Islet of Langerhans (tissue), 1 donor: ENCODE data around the gene RTF2.

Experiments
- FAIRE-seq: peaks from one replicate; lab custom pipeline; 2011; peaks lifted over from hg19 to GRCh38; lab: Jason Lieb, UNC

The RTF2 gene

DNA sequence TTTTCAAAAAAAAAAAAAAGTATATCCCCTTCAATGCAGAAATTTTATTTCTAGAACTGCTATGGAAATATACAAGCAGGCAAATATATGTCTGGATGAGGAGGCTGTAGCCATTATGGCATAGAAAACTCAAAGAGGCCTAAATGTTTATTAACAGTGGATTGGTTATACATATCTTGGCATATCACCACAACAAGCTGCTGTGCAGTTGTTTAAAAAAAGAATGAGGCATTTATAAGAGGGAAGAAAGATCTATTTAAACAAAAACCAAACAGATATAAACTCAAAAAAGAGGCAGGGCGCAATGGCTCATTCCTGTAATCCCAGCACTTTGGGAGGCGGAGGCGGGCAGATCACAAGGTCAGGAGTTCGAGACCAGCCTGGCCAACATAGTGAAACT lies 30.1 kb upstream of the RTF2 start:
- no peak for FAIRE-seq

DNA sequence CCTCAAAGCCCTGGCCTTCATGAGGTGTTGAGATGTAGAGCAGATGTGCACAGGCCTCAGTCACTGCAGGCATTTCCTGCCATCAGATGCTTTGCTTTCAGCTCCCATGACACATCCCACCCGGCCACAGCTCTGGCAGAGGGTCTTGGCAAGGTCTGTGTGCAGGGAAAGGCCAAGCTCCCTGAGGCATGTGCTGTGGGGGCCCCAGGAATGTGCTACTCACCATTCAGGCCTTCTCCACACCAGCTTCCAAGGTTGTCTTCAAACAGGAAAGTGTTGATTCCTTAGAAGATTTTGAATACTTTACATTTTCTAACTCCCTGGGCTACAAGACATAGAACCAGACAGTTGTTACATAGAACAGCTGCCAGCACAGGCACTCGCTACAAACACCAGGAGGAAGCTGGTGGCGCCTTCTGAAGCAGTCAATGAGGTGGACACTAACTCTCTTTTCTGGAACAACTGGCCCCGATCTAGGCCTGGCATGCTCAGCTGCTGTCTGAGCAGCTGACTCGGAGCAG lies 28.6 kb upstream of the RTF2 start:
- FAIRE-seq, result no peak

DNA sequence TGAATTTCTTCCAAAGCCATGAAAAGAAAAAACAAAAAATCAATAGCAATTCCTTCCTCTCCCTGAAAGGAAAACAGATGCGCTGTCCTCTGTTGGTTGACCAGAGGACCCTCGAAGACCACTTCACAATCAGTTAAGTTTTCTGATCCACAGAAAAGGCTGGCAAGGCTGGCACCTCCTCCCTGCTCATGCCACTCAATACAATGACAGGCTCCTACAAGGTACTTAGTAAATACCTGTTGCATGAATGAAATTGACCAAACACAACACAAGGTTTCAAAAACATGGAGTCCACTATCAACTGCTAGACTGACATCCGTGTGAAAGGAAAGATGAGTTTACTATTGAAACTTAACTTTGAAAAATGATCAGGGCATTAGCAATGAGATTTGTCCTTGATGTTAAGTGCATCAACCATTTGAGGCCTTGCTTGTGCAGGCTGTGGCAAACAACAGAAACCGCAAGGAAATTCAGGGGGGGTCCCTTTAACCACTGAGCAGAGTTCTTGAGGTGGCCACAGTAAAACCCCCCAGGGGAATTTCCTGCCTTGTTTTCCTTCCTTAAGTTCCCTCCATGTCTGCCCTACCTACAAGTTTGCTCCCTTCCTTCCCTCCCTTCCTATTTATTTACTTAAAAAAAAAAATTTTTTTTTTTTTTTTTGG lies 27.9 kb upstream of the RTF2 start:
- no peak for FAIRE-seq

DNA sequence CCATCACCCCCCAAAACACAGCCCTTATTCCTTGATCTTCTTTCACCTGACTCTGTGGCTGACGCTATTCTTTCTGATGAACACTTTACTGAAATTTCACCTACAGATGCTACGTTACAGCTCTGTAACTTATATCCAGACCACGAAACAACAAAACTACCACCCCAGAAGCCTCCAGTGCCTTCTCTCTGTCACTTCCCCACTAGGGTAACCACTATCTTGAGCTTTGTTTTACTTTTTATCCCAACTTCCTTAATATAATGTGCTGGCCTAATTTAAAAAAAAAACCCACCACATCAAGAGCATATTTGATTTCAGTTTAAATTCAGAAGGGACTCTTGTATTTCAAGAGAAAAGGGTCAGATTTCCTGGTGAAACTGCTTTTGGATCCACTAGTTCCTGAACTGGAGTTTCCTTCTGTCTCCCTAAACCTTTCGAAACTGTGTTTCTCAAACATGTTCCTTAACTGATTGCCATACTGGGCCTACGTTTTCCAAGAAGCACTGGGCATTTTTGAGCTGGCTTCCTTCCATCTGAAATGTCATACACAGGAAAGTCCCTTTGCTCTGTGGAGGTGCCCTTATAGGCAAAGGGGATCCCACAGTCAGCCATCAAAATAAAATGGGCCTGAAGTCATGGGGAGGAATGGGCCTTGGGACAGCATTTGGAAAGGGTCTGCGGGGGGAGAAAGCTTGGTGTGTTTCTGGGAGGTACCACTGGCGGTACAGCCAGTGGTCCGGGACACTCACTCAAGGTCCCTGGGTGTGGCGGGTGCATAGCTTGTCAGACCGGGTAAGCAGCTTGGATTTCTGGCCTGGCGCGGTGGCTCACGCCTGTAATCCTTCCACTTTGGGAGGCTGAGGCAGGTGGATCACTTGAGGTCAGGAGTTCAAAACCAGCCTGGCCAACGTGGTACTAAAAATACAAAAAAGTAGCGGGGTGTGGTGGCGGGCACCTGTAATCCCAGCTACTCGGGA lies 25.8 kb upstream of the RTF2 start:
- FAIRE-seq, result no peak

DNA sequence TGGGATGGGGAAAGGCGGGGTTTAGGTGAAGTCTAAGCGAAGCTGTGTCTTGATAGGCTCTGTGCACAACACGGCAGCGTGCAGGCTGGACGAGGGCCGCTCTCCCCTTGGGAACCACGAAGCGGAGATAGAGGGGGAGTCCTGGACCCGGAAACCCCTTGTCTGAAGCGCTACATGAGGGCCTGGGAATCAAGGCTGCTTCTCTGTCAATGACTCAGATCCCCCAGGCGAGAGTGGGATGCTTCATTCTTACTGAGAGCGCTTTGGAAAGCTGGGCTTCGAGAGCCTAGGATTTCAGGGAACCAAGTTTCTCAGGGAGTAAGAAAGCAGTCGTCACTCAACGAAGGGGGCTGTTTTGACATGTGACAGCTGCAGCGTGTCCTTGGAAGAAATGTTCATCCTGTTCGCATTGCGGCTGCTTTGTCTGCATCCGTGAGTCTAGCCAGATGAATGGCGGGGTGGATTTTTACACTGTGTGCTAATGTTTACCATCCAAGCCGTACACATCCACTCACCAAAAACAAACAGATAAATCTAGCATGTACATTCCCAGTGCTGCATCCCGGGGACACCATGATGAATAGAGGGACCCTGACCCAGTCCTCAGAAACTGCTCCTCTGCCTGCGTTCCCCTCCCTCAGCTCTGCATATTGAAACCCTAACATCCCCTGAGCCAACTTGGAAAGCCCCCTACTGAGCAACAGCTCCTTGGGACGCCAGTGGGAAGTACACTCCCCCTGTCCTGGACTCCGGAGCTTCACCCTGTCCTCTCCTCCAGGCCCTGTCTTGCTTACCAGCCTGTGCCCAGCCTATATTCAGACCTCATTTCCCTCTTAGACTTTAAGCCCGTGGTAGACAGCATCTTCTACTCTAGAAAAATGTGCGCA lies 24.5 kb upstream of the RTF2 start:
- FAIRE-seq, result no peak

DNA sequence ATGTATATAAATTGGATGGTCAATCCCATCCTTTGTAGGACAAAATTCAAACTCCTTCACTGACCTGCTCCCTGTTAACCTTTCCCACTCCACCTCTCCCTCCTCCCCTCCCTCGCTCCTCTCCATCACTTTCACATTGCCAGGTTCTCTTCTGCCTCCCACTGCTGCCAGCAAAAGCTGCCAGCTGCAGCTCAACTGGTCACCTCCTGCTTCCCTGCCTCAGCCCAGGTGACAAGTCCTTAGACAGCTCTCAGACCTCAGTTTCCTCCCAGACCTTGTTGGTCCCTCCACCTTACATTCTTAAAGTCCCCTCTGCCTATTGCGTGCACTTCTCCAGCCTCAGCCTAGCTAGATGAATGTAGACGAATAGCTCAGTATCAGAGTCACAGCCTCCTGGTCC lies 23.3 kb upstream of the RTF2 start:
- FAIRE-seq, result no peak

DNA sequence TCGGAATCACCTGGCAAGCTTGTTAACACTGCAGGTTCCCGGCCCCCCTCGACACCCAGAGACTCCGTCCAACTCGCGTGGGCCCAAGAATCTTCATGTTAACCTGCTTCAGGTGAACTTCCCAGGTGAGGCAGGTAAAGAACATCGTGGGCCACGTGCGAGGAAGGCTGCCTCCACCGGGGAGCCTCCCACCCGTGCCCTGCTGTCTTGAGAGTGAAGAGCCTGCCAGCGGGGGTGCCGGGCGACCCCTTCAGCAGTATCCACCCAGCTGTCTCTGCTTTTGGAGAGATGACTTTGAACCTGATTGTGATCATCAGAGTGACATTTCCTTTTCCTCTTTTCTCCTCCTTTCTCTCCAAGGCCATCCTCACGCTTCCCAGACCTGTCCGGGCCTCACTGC lies 22.9 kb upstream of the RTF2 start:
- FAIRE-seq, result no peak

DNA sequence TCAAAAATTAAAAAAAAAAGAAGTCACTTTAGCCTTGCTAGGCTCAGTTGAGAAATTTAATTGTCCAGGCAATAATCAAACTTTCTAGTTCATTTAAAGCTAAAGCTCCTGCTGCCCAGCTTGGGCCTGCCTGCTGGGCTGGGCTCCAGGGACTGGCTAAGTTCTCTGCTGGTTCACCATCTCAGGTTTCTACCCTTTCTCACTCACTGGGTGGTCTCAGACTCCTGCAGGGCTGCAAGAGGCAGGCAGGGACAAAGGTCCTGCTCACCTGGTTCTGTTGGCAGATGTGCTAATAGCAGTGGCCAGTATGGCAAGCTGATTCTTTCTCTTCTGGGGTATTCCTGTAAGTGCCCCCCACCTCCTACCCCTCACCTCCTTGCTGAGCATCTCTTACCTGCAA lies 21.2 kb upstream of the RTF2 start:
- FAIRE-seq, result no peak

DNA sequence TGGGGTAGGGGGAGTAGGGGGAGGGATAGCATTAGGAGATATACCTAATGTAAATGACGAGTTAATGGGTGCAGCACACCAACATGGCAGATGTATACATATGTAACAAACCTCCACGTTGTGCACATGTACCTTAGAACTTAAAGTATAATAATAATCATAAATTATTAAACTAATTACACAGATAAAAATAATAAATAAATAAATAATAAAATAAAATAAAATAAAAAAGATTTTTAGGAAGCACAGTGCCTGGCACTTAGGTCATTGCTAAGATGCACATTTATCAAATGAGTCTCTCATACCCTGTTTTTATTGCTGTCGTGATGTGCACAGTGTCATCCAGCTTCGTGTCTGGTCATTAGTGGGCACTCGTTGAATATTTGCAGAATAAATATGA lies 19.0 kb upstream of the RTF2 start:
- no peak for FAIRE-seq

DNA sequence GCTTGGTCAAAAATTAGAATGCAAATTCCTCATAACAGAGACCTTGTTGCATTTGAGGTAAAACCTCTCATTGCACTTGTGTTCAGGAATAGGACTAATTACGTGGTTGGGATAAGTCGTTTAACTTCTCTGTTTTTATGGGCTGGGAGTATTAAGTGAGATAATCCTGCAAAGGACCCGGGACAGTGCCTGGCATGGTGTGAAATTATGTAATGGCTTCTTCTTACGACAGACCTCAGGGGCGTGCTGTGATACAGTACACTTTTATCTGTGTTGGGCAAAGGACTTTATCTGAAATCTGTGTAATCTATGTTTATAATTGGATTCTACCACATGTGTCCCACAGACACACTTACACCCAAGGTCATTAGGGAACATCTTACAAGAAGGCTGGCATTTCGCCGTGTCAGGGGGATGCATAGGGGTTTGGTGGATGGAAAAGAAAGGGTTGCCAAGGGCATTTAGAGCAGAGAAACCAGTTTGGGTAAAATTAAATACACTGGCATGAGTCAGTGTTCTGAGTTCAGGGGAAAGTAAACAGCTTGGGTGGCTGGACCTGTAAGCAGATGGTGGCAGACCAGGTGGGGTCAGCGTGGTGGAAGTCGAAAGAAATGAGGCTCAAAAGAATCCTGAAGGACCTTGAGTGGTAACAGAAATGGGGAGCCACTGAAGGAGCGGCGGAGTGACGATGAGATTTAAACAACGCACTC lies 17.2 kb upstream of the RTF2 start:
- no peak for FAIRE-seq

DNA sequence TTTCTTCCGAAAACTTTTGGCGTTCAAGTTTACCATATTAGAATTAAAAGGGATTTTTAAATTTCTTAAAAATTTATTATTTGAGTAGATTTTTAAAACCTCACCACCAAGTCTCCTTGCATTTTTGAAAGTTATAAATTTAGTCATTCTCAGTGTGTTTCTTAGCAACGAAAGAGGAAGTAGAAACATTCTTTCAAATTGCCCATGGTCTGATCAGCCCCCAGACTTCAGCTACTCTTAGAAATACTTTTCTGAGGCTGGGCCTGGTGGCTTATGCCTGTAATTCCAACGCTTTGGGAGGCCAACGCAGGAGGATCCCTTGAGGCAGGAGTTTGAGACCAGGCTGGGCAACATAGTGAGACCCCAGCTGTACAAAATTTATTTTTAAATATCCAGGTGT lies 15.1 kb upstream of the RTF2 start:
- FAIRE-seq, result no peak

DNA sequence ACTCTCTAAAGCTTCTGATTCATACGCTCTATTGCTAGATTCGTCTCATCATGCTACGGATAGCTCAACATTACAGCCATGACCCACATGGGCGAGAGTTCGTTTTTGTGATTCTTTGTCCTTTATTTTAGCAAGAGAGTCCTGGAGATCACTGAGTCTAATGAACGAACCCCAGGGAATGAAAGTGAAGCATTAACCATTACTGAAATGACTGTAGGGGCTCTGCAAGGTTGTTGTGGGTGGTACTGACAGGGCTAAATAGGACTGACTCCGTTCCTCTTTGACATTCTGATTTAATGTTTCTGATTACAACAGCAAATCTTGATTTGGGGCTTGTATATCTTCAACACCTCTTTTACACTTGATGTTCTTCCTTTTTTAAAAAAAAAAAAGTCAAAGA lies 13.7 kb upstream of the RTF2 start:
- no peak for FAIRE-seq

DNA sequence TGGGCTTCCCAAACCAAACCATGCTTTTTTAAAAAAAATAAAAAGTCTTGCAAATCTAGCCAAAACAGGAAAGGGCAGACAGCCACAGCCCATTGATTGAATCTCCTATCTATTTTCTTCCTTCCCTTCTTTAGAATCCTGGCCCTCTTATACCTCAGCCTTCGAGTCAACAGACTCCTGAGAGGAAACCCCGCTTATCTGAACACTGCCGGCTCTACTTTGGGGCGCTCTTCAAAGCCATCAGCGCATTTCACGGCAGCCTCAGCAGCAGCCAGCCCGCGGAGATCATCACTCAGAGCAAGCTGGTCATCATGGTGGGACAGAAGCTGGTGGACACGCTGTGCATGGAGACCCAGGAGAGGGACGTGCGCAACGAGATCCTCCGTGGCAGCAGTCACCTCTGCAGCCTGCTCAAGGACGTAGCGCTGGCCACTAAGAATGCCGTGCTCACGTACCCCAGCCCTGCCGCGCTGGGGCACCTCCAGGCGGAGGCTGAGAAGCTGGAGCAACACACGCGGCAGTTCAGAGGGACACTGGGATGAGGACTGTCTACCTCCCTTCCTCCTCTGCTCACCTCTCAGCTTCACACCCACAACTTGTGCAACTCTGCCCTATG lies 10.1 kb upstream of the RTF2 start:
- FAIRE-seq, result no peak

DNA sequence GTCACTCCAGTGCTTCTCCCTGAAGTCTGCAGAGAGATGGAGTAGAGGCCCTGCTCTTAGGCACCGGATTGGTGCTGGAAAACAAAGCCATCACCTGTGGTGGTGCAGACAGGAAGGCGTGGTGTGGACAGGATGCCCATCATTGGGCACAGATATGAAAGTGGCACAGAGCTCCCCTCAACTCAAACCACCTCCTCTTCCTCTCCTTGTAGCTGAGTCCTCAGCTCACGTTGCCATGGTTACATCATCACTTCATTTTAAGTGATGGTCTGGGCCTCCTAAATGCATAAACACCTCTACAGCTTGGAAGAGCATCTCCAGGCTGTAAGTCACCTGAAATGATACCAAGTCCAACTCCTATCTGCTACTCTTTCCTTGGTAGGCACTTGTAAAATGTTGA lies 8.0 kb upstream of the RTF2 start:
- FAIRE-seq, result no peak

DNA sequence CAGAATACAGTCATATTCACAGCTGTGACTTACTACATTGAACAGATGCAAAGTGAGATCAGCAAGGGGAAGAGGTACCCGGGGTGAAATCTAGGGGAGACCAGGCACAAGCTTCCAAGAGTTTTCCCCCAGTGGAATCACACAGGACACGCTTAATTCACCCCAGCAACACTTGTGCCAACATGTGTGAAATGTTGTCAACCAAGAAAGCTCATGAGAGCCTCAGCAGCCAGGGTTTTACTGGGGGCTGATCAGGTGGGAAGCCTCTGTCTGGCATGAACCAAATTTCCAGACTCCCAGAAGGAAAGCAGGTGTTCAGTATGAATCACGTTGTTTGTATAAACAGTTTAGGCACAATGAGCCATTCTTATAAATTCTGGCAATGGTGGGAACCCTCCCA lies 6.9 kb upstream of the RTF2 start:
- FAIRE-seq, result no peak

DNA sequence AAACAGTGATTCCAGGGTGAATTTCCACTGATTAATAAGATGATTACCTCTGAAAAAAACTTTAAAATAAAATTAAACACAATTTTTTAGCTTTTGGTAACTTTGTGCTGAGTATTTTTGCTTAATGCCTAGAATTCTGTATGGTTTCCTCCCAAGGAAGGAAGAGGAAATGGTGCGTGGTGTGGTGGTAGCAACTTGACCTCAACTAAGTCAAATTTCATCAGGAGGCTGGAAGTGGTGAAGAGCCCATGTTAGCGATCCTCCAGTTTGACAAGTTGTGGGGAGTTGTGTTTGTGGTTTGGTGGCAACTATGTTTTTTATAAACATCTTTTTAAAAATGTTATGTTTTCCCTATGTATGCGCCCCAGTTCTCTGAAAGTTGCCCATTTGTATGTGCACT lies 5.0 kb upstream of the RTF2 start:
- no peak for FAIRE-seq

DNA sequence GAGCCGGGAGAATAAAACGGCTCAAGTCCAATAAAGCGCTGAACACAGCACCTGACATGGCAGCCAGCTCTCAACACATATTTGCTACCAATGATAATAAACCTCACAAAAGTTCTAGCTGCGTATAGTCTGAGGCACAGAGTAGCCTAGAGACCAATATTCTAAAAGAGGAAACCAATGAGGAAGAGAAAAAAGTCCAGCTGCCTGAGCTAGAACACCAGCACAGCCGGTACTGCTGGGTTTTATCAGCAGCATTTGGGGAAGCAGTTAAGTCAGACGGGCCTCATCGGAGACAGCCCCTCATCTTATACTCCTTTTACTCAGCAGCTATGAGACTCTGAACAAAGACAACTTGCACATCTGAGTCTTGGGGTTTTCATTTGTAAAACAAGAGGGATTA lies 2.4 kb upstream of the RTF2 start:
- no peak for FAIRE-seq

DNA sequence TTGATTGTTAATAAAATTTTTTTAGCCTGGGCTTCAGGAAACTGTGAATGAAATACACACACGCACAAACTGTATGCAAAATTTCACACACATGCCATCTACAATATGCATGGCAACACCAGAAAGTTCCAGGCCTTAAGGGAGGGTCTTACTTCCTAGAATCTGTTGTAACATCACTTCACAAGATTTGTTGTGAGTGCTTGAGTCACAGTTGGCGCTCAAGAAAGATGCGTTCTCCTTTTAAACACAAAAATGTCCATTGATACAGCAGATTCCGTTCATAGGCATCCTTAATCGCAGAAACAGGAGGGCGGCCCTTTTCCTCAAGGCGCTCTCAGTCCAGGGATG lies 485 bp upstream of the RTF2 start:
- FAIRE-seq, result no peak

DNA sequence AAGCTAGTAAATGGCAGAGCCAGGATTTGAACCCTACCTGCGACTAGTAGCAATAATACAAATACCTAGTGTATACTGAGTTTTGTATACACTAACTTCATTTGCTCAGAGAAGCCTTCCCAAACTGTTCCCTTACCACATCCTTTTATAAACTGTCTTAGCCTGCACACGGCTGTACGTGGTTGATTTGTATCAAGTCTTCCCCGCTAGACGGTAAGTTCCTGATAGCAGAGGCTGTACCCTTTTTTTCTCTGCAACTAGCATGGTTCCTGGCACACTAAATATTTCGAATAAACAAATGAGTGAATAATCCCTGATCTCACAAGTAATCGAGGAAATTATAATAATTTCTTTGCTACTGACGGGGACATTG lies 636 bp downstream of the RTF2 start:
- no peak for FAIRE-seq

DNA sequence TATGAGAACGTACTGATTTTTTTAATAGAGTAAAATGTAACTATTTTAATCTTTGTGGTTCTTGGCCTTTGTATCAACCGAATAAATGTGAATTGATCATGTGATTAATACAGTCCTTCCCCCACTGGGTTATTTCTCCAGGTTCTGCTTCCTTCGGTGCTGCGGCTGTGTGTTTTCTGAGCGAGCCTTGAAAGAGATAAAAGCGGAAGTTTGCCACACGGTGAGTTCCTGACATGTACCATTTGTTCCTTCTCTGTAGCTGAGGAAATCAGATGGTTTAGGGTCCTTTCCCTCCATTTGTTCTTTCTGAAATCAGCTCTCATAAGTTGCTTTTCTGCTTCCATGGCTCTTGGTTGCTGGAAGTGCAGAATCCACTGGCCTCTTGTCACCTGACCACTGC lies 15.5 kb downstream of the RTF2 start:
- FAIRE-seq, result no peak

DNA sequence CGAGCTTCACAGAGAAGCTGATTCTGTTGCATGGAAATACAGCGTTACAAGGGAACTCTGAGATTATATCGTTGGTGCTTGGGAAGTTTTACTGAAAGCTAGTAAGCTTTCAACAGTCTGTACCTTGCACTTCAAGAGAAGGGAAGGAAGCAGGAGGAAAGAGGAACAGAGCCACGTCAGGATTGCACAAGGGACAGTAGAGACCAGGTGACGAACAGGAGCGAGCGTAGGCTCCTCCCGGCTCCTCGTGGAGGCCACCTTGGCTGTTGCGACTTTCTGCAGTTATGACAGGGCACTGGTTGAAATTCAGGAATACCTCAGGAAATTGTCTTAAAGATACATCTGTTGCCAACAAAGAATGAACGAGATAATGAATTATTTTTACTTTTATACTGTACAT lies 18.8 kb downstream of the RTF2 start:
- no peak for FAIRE-seq

DNA sequence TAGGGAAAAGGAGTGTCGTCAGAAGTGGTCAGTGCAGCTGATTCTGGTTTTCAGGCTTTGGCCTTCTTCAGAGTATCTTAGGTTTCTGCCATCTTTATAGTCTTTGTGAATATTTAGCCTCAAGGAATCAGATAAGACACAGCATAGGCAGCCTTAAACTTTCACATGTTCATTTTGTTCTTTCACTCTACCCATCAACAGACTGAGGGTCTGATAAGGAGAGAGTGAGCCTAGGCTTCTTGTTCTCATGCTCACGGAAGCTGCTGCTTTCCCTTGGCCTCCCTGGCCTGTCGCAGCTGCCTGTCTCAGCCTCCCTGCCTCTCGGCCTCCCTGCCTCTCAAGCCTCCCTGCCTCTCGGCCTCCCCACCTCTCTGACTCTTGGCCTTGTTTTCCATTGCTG lies 20.1 kb downstream of the RTF2 start:
- FAIRE-seq, result no peak
